NOMO-1 treated with DMSO at 0.1 percent for 48 hours (cell line): ENCODE data around the gene PSMA1.
"Not testable (repeated sequence)": the region's sequence is repeated elsewhere in the genome, so short reads cannot be mapped to it uniquely, and the experiment has no call there.

Source experiments
- DNase-seq: peaks from one replicate; lab custom pipeline; 2025; ENCODE audit not compliant: unreplicated experiment; lab: John Stamatoyannopoulos, UW

The PSMA1 gene

DNA sequence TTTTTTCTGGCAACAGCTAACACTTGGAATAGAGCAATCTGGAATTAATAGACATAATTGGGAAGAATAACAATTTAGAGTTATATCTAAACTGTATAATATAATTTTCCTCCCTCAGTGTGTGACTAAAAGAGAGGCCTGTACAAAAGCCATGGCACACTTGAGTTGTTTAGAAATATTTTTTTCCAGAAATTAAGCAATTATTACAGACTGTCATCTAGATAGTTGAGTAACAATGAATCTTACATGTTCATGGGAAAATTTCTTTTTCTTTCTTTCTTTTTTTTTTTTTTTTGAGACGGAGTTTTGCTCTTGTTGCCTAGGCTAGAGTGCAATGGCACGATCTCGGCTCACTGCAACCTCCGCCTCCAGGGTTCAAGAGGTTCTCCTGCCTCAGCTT is 15.0 kb upstream of the PSMA1 start:
- DNase-seq, result not testable (repeated sequence)

DNA sequence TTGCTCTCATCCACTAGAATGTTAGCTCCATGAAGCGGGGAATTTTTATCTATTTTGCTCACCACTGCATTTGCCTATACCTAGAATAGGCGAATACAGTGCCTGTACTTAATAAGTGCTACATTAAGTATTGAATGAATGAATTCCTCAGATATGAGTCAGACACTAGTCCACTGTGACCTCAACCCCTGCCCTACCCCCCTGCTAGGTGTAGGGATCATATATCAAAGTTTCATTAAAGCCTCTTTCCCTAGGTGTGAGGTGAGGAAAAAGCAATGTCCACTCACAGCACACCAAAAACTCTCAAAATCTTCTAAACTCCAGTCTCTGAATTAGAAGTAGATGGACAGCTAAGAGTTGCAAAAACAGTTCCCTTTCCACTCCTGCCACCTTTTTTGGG is 9.8 kb upstream of the PSMA1 start:
- DNase-seq, result no peak

GRCh38 chr11:14529321-14529720 is 9.1 kb upstream of the PSMA1 start:
- no peak for DNase-seq

- DNase-seq, result no peak
Measured at GRCh38 chr11:14522801-14523200, 2.6 kb upstream of the PSMA1 start.

DNA sequence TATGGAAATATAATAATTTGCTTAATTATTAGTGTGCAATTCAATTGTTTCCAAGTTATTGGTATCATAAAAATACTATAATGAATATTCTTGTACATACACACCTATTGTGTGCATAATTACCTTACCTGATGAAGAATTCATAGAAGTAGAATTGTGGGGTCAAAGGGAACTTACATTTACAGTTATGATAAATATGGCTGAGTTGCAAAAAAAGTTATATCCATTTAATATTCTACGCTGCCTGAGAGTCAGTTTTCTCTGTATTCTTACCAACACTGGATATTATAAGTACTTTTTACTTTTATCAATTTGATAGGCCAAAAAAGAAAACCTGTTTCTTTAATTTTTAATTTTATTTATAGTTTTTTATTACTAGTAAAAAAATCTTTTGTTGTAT is 2.1 kb upstream of the PSMA1 start:
- DNase-seq, result no peak

DNA sequence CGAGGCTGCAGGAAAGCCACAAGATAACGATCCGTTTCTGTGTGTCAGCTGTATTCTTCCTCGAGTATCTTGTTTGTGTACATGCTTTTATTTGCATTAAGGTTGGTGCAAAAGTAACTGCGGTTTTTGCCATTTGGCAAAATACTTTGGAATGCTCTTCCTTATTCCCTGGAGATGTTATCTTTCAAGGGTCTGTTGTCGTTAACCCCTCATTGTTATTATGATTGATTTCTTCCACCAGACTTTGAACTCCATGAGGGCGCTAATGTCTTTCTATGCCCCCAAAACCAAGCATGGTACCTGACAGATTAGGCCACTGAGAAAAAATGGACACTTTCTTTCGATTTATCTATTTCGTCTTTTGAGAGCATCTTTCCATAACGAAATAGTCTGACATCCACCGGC is 563 bp upstream of the PSMA1 start:
- DNase-seq, result no peak

DNA sequence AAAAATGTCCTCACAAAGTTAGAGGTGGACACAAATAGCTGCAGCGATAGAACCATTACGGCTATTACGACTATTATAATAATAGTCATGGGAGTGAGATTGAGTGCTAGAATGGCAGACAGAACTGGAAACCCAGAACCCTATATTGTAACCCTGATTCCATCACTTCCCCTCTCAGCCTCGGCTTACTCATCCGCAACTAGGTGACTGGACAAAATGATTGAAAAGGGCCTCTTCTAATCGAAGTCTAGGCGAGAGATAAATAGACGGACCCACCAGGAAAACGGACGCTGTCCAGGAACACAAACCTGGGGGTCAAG is 629 bp downstream of the PSMA1 start:
- peak; percentile 52 for DNase-seq

GRCh38 chr11:14518820-14519219 is 1.4 kb downstream of the PSMA1 start:
- no peak for DNase-seq

DNA sequence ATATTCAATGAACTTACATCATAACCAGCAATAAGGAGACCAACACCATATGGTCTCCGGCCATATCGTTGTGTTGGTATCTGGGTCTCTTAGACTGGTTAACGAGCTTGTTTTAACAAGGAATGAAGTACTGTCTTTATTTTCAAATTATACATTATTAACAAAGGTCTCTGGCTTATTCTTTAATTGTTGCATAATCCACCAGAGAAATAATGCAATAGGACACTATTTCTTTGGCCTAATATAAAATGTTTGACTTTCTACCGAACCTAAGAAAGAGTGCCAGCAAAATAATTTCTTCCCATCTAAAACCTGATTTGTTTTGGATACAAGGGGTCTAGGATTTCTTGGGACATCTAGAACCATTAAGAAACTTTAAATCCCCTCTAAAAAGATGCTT is 6.4 kb downstream of the PSMA1 start:
- DNase-seq, result no peak

DNA sequence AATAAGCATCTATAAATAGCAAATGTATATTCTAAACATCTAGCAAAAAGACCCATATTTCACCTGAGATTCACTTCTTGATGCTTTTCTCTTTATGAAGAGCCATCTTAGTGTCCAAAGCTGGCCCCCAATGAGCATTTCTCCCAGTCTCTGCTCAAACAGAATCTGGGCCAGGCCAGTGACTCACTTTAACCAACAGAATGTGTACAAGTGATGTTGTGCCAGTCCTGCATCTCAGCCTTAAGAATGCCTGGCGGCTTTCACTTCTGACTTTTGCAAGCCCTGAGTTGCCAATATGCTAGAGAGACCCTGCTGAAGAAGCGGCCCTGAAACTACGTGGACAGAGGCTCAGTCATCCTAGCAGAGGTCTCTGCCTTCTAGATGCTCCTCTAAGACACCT is 13.7 kb downstream of the PSMA1 start:
- no peak for DNase-seq

GRCh38 chr11:14503023-14503422 is 17.2 kb downstream of the PSMA1 start:
- no peak for DNase-seq

- no peak for DNase-seq
Measured at GRCh38 chr11:14502039-14502438, 18.1 kb downstream of the PSMA1 start.

GRCh38 chr11:14500181-14500651 is 20.0 kb downstream of the PSMA1 start:
- DNase-seq, result peak; percentile 65

- peak; percentile 94 for DNase-seq
Measured at GRCh38 chr11:14499560-14500180, 20.5 kb downstream of the PSMA1 start, which contains the start of gene COPB1. COPB1 (minus strand) TSS chr11:14499811; CDS start chr11:14498928, 883 bp downstream.

DNA sequence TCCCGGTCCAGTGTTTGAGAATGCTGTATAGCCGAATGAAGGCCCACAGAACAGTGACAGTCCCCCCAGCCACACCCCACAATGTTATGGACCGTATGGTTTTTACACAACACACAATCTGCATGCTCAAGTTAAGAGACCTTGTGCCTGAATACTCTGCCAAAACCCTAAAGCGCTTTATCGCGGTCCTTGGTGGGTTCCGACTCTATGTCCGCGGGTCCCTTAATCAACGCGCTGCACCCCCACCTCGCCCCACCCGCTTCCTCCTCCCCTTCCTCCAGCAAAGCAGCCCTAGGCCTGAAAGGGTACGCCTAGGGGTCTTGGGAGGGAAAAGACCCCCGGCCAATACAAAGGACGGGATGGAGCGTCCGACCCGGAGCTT is 21.0 kb downstream of the PSMA1 start:
- peak; percentile 12 for DNase-seq

DNA sequence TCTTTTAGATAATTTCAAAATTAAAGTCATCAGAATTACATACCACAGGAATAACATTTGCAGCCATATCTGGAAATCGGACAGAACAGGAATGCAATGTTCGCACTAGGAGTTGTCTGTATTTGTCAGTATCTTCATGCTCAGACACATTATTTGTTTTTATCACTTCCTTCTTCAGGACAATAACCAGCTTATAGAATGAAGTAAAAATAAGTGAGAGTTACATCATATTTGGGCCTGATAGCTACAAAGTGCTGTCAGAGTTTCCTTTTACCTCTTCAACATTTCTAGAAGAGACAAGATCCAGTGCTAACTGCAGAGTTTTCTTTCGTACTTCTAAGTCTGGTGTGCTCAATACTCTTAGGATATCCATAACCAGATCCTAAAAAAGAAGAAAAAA is 39.5 kb downstream of the PSMA1 start:
- DNase-seq, result no peak

GRCh38 chr11:14471127-14471526 is 49.1 kb downstream of the PSMA1 start:
- no peak for DNase-seq

GRCh38 chr11:14463623-14464022 is 56.6 kb downstream of the PSMA1 start:
- DNase-seq, result no peak

DNA sequence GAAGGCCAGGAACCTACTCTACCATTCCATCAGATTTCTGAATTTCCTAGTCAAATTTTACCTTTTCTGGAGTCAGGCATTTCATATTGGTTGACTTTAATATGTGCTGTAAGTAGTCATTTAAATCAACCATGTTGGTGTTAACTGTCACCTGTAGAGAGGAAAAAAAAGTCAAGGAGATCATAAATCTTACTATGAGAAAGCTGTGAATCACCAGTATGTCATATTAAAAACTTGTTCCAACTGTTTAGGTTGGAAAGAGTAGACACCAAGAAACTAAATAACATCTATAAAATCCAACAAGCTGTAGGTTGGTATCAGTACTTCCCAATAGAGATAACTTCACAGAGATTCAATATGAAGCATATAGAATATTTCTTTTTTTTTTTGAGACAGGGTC is 60.0 kb downstream of the PSMA1 start:
- no peak for DNase-seq

GRCh38 chr11:14458377-14458776 is 61.8 kb downstream of the PSMA1 start:
- no peak for DNase-seq

DNA sequence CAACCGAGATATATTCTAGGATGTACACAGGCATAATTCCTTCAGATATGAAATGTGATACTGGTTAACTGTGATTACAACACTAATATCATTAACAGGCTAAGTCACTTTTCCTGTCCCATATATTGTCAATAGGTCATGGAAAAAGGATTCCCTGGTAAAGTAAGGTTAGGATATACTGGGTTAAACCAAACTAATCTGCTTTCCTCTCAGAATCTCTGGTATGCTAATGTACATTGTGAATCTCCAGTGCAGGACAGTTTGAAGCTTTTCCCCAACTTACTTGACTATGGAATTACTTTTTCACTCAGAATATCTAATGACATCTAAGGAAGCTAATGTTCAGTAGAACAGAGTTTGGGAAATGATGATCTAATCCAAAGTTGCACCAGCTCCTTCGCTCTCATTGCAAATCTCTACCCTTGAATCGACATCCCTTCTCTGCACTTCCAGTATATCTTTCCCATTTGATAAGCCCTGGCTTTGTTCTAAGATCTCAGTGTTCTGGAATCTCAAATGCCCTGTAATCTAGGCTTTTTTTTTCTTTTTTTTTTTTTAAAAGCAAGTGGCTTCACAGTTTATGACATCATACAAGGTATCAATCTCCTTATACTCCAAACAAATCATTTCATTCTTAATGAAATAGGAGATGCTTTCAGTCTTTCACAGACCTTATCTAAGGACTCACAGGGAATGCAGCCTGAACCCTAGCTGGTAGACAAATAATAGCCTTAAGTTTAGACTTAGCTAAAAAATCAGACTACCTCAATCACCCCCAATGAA is 64.3 kb downstream of the PSMA1 start:
- no peak for DNase-seq
